K562 (cell line): ENCODE results near the gene DNAJB12. TPM values are rescaled to one million over a fixed set of nuclear protein-coding genes. Genes with fewer than 3 reads are reported as not detected.

Experiments used
- ARID2 ChIP-seq: fragments of 450-650 bp; IDR thresholded peaks from 2 replicates; pipeline ENCODE4 v1.6.1; 2017; ENCODE audit warnings: antibody characterized with exemption, mild to moderate bottlenecking
- ELK3 ChIP-seq: fragments of 450-650 bp; formaldehyde crosslinking; IDR thresholded peaks from 2 replicates; pipeline ENCODE4 v1.4.0; 2020; ENCODE audit warnings: mild to moderate bottlenecking
- ESRRA ChIP-seq: fragments of 450-650 bp; IDR thresholded peaks from 2 replicates; pipeline ENCODE4 v1.6.1; 2014; ENCODE audit warnings: low read depth, mild to moderate bottlenecking, moderate library complexity, borderline replicate concordance
- FOXP4 ChIP-seq: sonication (generic); formaldehyde crosslinking; IDR thresholded peaks from 2 replicates; pipeline ENCODE4 v1.8.0; 2022; ENCODE audit warnings: mild to moderate bottlenecking, missing genetic modification reagents, borderline replicate concordance
- GTF2F1 ChIP-seq: IDR thresholded peaks from 2 replicates; pipeline ENCODE4 v1.6.1; 2011; ENCODE audit warnings: low read depth, low read length, improper control_type of control experiment
- HMGXB4 ChIP-seq: sonication (generic); formaldehyde crosslinking; IDR thresholded peaks from 2 replicates; pipeline ENCODE4 v1.8.1; 2023; ENCODE audit warnings: mild to moderate bottlenecking, missing genetic modification reagents
- ILK ChIP-seq: fragments of 450-650 bp; IDR thresholded peaks from 2 replicates; pipeline ENCODE4 v1.6.1; 2016; ENCODE audit warnings: missing genetic modification characterization, low read depth, mild to moderate bottlenecking, missing compliant biosample characterization, moderate library complexity, borderline replicate concordance
- JUN ChIP-seq, 2 experiments: sonication (generic) in 1 of 2; formaldehyde crosslinking in 1 of 2; IDR thresholded peaks; 2 replicates each; pipeline versions ENCODE4 v1.6.1 to v1.8.0; 2012 to 2022; ENCODE audit warnings: borderline replicate concordance in 2 of 2, mild to moderate bottlenecking in 2 of 2, improper control_type of control experiment in 1 of 2, low read depth in 1 of 2, low read length in 1 of 2, missing genetic modification reagents in 1 of 2
- MYBL2 ChIP-seq, 2 experiments: fragments of 450-650 bp in 1 of 2; sonication (generic) in 1 of 2; formaldehyde crosslinking in 1 of 2; IDR thresholded peaks; 2 replicates each; pipeline versions ENCODE4 v1.6.1 to v1.8.1; 2017 to 2022; ENCODE audit warnings: borderline replicate concordance in 1 of 2, inconsistent platforms in 1 of 2, low read depth in 1 of 2, mild to moderate bottlenecking in 1 of 2, missing genetic modification reagents in 1 of 2, moderate library complexity in 1 of 2
- MYC ChIP-seq, 2 experiments: fragments of 250-450 bp in 1 of 2; sonication (Bioruptor Pico) in 1 of 2; IDR thresholded peaks; 2 replicates each; pipeline versions ENCODE4 v1.5.1 to v1.6.1; 2012 to 2021; ENCODE audit warnings: low read depth in 2 of 2, borderline replicate concordance in 1 of 2, improper control_type of control experiment in 1 of 2, low read length in 1 of 2, mild to moderate bottlenecking in 1 of 2, moderate library complexity in 1 of 2
- POLR2B ChIP-seq: fragments of 450-650 bp; IDR thresholded peaks from 2 replicates; pipeline ENCODE4 v1.6.1; 2018; ENCODE audit warnings: low read depth; ENCODE audit not compliant: partially characterized antibody
- POLR3A ChIP-seq: IDR thresholded peaks from 2 replicates; pipeline ENCODE4 v1.6.1; 2011; ENCODE audit warnings: borderline replicate concordance, mild to moderate bottlenecking, moderate library complexity; ENCODE audit not compliant: insufficient read length, insufficient read depth; ENCODE audit errors: extremely low read depth
- RBM34 ChIP-seq: fragments of 200-400 bp; formaldehyde crosslinking; IDR thresholded peaks from 2 replicates; pipeline ENCODE4 v1.6.1; 2018; ENCODE audit warnings: low read length, borderline replicate concordance; ENCODE audit not compliant: insufficient read depth
- RUNX1 ChIP-seq: sonication (generic); IDR thresholded peaks from 2 replicates; pipeline ENCODE4 v1.6.1; 2016; ENCODE audit warnings: antibody characterized with exemption, low read depth
- USF1 ChIP-seq: sonication (generic); formaldehyde crosslinking; IDR thresholded peaks from 2 replicates; pipeline ENCODE4 v1.9.0; 2022; ENCODE audit warnings: mild to moderate bottlenecking, missing genetic modification reagents
- ZNF280B ChIP-seq: fragments of 250-450 bp; sonication (Bioruptor Pico); IDR thresholded peaks from 2 replicates; pipeline ENCODE4 v1.5.1; 2021; ENCODE audit warnings: mild to moderate bottlenecking
- ZNF780A ChIP-seq: fragments of 250-450 bp; sonication (Bioruptor Pico); IDR thresholded peaks from 2 replicates; pipeline ENCODE4 v1.5.0; 2021; ENCODE audit warnings: mild to moderate bottlenecking
- polyA plus RNA-seq, 8 experiments: library from polyadenylated mRNA; depleted of rRNA in 4 of 8; stranded (reverse) in 5 of 8; unstranded in 3 of 8; fragments of >200 nt; fragmentation: Nextera tagmentation in 2 of 8; fragmentation: Illumina TruSeq in 1 of 8; extraction: Ambion mirVana in 2 of 8; extraction: Trizol in 1 of 8; gene quantifications; 2 replicates each; pipeline versions ENCODE4 v1.2.1 to v1.2.3, GENCODE V29; 2011 to 2014; ENCODE audit warnings: inconsistent platforms in 1 of 8, missing spikeins in 1 of 8
- total RNA-seq, 7 experiments: library from RNA; depleted of rRNA in 6 of 7; stranded (reverse); fragments of >200 nt in 6 of 7; fragmentation: Illumina TruSeq in 2 of 7; extraction: Trizol in 2 of 7; gene quantifications; 2 replicates each; pipeline versions ENCODE4 v1.2.1 to v1.2.3, GENCODE V29; 2011 to 2021; ENCODE audit warnings: low replicate concordance in 1 of 7

DNAJB12 gene
- total and polyA plus RNA-seq, 9 of the 15 experiments (the other 6 are each of a cell fraction or from before 2014, with no cell fraction given): 3.5 to 31.5 (median 20.3) TPM

- TF ChIP-seq RUNX1: no peak
- TF ChIP-seq ZNF780A (CRISPR knock-in tag): no peak
- TF ChIP-seq ELK3 (CRISPR knock-in tag): no peak
- no peak for TF ChIP-seq GTF2F1
- TF ChIP-seq POLR2B: no peak
- TF ChIP-seq HMGXB4 (CRISPR knock-in tag): peak; percentile 45; the same call in 1 of the 2 replicates
- TF ChIP-seq MYBL2 (IDR thresholded peaks at IDR 0.05; ENCODE audit: low read depth): no peak
- no peak for TF ChIP-seq MYBL2 (CRISPR knock-in tag; IDR thresholded peaks at IDR 0.05; ENCODE audit: borderline replicate concordance)
- 0 out of 2 replicates have a peak, but pooled peaks have one; percentile 39 for TF ChIP-seq ARID2
- TF ChIP-seq USF1: peak; percentile 41
- no peak for TF ChIP-seq FOXP4
- no peak for TF ChIP-seq RBM34
- TF ChIP-seq MYC (IDR thresholded peaks at IDR 0.05; ENCODE audit: low read depth, low read length): 0 out of 2 replicates have a peak, but pooled peaks have one; percentile 28
- TF ChIP-seq MYC (CRISPR knock-in tag; IDR thresholded peaks at IDR 0.05; ENCODE audit: borderline replicate concordance, low read depth): no peak
- TF ChIP-seq ILK (tag): no peak
- no peak for TF ChIP-seq ZNF280B (CRISPR knock-in tag)
- TF ChIP-seq ESRRA: peak; percentile 43; the same call in 1 of the 2 replicates
- TF ChIP-seq POLR3A: no peak
- TF ChIP-seq JUN (IDR thresholded peaks at IDR 0.05; ENCODE audit: borderline replicate concordance, low read depth, low read length): no peak
- 0 out of 2 replicates have a peak, but pooled peaks have one; percentile 39 for TF ChIP-seq JUN (CRISPR knock-in tag; IDR thresholded peaks at IDR 0.05; ENCODE audit: borderline replicate concordance)
These were observed 17.6 kb downstream of the DNAJB12 start (continued) for GRCh38 chr10:72337039-72337629.
